Small intestine (tissue), 7 donors: Measurements from ENCODE around the gene OGDHL. TPM values are rescaled to one million over a fixed set of nuclear protein-coding genes. Genes with fewer than 3 reads are reported as not detected.
"Not testable (repeated sequence)": the region's sequence is repeated elsewhere in the genome, so short reads cannot be mapped to it uniquely, and the experiment has no call there.

ENCODE experiments used
- DNase-seq, 2 donors: peaks; one replicate each; pipeline versions ENCODE4 v3.0.0 to v3.0.0-alpha.2; 2013
- FAIRE-seq: peaks from 2 replicates; lab custom pipeline; 2012; peaks lifted over from hg19 to GRCh38; lab: Jason Lieb, UNC
- H3K27ac ChIP-seq, 3 donors: one replicate each; pipeline ENCODE4 v1.5.1; 2013; ENCODE audit warnings: low read length in 2 of 3, mild to moderate bottlenecking in 2 of 3, control low read depth in 1 of 3, inconsistent platforms in 1 of 3, low read depth in 1 of 3, moderate library complexity in 1 of 3
- H3K27me3 ChIP-seq, 3 donors: one replicate each; pipeline ENCODE4 v1.6.1; 2013; ENCODE audit warnings: low read length in 3 of 3, inconsistent platforms in 1 of 3; ENCODE audit not compliant: control insufficient read depth in 3 of 3, insufficient read depth in 3 of 3
- H3K36me3 ChIP-seq, 3 donors: one replicate each; pipeline ENCODE4 v1.6.1; 2013; ENCODE audit warnings: low read length in 3 of 3, inconsistent platforms in 1 of 3, low read depth in 1 of 3, mild to moderate bottlenecking in 1 of 3, moderate library complexity in 1 of 3; ENCODE audit not compliant: control insufficient read depth in 3 of 3, insufficient read depth in 2 of 3
- H3K4me1 ChIP-seq, 3 donors: one replicate each; pipeline ENCODE4 v1.6.1; 2013; ENCODE audit warnings: low read length in 2 of 3, inconsistent platforms in 1 of 3, low read depth in 1 of 3, mild to moderate bottlenecking in 1 of 3, moderate library complexity in 1 of 3; ENCODE audit not compliant: control insufficient read depth in 3 of 3, insufficient read depth in 2 of 3
- H3K4me3 ChIP-seq, 3 donors: one replicate each; pipeline ENCODE4 v1.5.1; 2013; ENCODE audit warnings: low read length in 3 of 3, control low read depth in 1 of 3, inconsistent platforms in 1 of 3, low read depth in 1 of 3, mild to moderate bottlenecking in 1 of 3, moderate library complexity in 1 of 3
- H3K9me3 ChIP-seq, 2 donors: one replicate each; pipeline ENCODE4 v1.6.1; 2013; ENCODE audit warnings: low read depth in 1 of 2, low read length in 1 of 2; ENCODE audit not compliant: control insufficient read depth in 2 of 2, insufficient read depth in 1 of 2
- WGBS, 3 donors: extraction: QIAGEN DNeasy Blood & Tissue Kit; methylation state at CpG; one replicate each; pipeline ENCODE4 v1.1.7; 2013; 5-methylcytosine and 5-hydroxymethylcytosine counted together
- polyA plus RNA-seq, 4 donors: library from polyadenylated mRNA; stranded (reverse) in 3 of 4; unstranded in 1 of 4; fragments of 200-250 nt in 3 of 4; fragments of 120-200 nt in 1 of 4; gene quantifications; one replicate each; pipeline versions ENCODE4 v1.2.1 to v1.2.3, GENCODE V29; 2013
- donor health status: healthy with polysubstance abuse.
- donor health status: control.
- donor health status: control.
- donor health status: Bipolar disorder and iron deficiency.
- donor health status: healthy.

Gene OGDHL
- polyA plus RNA-seq, 4 donors: 2.5 to 9.6 (median 3.1) TPM

DNA sequence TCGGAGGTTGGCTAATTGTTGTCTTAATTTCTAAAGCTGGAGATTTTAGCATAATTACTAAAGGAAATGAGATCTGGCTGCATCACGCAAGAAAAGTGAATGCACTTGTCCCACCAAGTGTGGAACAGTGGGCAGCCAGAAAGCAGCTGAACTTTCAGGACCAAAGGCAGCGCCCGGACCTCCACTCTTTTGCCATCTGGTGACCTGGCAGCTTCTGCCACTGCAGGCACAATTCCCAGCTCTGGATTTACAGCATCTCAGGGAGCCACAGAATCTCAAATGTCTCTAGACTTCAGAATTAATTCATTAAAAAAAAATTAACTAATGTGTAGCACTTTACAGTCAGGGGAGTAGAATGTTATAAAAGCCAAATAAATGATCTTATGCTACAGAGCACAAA is 14.7 kb upstream of the OGDHL start:
- H3K27me3 ChIP-seq: peaks cover 0 to 3% (median 0%) of the 10 kb centered on the region in 3 donors
- DNase-seq: no peak
- no peaks in the 10 kb centered on the region for H3K36me3 ChIP-seq
- 77 to 87% (median 80%) methylated on average over 4 of the region's 4 CpGs for WGBS, 3 donors
- FAIRE-seq: no peak
- peaks cover 0 to 3% of the 10 kb centered on the region in 2 donors for H3K9me3 ChIP-seq
- H3K27ac ChIP-seq: no peak overlapping the region
- H3K4me1 ChIP-seq: no peaks in the 10 kb centered on the region
- H3K4me3 ChIP-seq: no peak overlapping the region

GRCh38 chr10:49775014-49775413 is 12.9 kb upstream of the OGDHL start:
- Histone ChIP-seq H3K4me1 (no peaks in the 10 kb centered on the region), H3K27ac (no peak overlapping the region), H3K27me3 (peaks cover 0 to 8% (median 5%) of the 10 kb centered on the region in 3 donors), H3K36me3 (no peaks in the 10 kb centered on the region), H3K4me3 (no peak overlapping the region), H3K9me3 (no peaks in the 10 kb centered on the region)
- 49 to 64% (median 62%) methylated on average over 2 of the region's 2 CpGs for WGBS, 3 donors
- FAIRE-seq (no peak), DNase-seq (no peak)

GRCh38 chr10:49772944-49773343 is 10.8 kb upstream of the OGDHL start:
- DNase-seq, H3K36me3 ChIP-seq, H3K27ac ChIP-seq, FAIRE-seq, H3K4me3 ChIP-seq, H3K9me3 ChIP-seq, H3K4me1 ChIP-seq: not testable (repeated sequence)
- WGBS, 3 donors: 43 to 51% (median 50%) methylated on average over 5 of the region's 5 CpGs
- peaks cover 0 to 27% (median 15%) of the 10 kb centered on the region in 3 donors for H3K27me3 ChIP-seq

DNA sequence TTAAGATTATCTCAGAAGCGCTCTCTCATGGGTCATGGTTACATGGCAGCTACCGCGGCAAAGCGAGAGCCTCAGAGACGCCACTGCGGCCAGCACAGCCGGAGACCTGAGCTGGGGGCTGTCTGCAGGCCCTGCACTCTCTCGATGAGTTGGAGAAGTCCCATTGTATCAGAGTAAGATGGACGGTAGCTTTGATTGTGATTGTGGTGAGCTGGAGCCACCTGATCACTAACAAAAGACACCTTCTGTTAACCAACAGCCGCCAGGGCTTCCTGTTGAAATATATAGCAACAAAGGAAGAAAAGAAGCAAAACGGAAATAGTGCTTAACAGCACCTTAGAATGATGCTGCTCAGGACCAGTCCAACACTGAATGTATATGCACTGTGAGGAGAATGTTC is 8.9 kb upstream of the OGDHL start:
- not testable (repeated sequence) for H3K4me3 ChIP-seq, H3K36me3 ChIP-seq, DNase-seq, H3K27ac ChIP-seq, H3K9me3 ChIP-seq, FAIRE-seq, H3K4me1 ChIP-seq
- peaks cover 0 to 37% (median 19%) of the 10 kb centered on the region in 3 donors for H3K27me3 ChIP-seq
- 46 to 66% (median 59%) methylated on average over 11 of the region's 11 CpGs for WGBS, 3 donors

GRCh38 chr10:49769692-49770091 is 7.6 kb upstream of the OGDHL start:
- 95 to 98% (median 98%) methylated on average over 8 of the region's 8 CpGs for WGBS, 3 donors
- no peaks in the 10 kb centered on the region for H3K4me1 ChIP-seq
- H3K9me3 ChIP-seq: no peaks in the 10 kb centered on the region
- H3K27ac ChIP-seq: no peak overlapping the region
- H3K4me3 ChIP-seq: no peak overlapping the region
- H3K36me3 ChIP-seq: no peaks in the 10 kb centered on the region
- H3K27me3 ChIP-seq: peaks cover 0 to 37% (median 16%) of the 10 kb centered on the region in 3 donors
- no peak for FAIRE-seq
- no peak for DNase-seq

DNA sequence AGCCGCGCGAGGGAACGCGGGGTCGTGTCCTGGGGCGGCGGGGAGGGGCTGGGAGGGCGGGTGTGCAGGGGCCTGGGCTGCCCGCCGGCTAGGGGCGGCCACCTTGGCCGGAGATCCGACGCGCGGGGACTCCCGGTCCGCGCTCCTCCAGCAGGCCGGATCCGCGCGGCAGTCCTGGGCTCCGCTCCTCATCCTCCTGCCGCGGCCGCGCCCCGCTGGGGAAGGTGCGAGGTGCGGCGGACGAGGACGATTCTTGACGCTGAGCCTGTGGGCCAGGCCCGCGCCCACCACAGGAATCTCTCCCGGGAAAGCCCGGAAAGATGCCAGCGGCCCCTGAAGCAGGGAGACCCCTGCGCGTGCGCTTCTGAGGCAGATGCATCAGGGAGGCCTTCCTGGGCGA is 6.6 kb upstream of the OGDHL start:
- Histone ChIP-seq H3K4me1 (no peaks in the 10 kb centered on the region), H3K4me3 (no peak overlapping the region), H3K9me3 (no peaks in the 10 kb centered on the region), H3K27me3 (peaks cover 0 to 39% (median 16%) of the 10 kb centered on the region in 3 donors), H3K27ac (no peak overlapping the region), H3K36me3 (no peaks in the 10 kb centered on the region)
- DNase-seq: no peak
- WGBS, 3 donors: 8 to 22% (median 20%) methylated on average over 24 to 45 of the region's 45 CpGs
- FAIRE-seq: no peak

GRCh38 chr10:49768329-49768728 is 6.2 kb upstream of the OGDHL start:
- WGBS, 3 donors: 9 to 31% (median 21%) methylated on average over 37 to 38 of the region's 38 CpGs
- Histone ChIP-seq H3K4me3 (no peak overlapping the region), H3K27ac (no peak overlapping the region), H3K4me1 (no peaks in the 10 kb centered on the region), H3K36me3 (no peaks in the 10 kb centered on the region), H3K27me3 (peaks cover 0 to 42% (median 16%) of the 10 kb centered on the region in 3 donors), H3K9me3 (no peaks in the 10 kb centered on the region)
- FAIRE-seq (no peak), DNase-seq (no peak)

GRCh38 chr10:49767752-49768151 is 5.6 kb upstream of the OGDHL start:
- no peak overlapping the region for H3K27ac ChIP-seq
- no peak overlapping the region for H3K4me3 ChIP-seq
- FAIRE-seq (no peak), DNase-seq (no peak)
- H3K27me3 ChIP-seq: peaks cover 0 to 42% (median 16%) of the 10 kb centered on the region in 3 donors
- no peaks in the 10 kb centered on the region for H3K4me1 ChIP-seq
- no peaks in the 10 kb centered on the region for H3K9me3 ChIP-seq
- WGBS, 3 donors: 52 to 66% (median 60%) methylated on average over 7 of the region's 7 CpGs
- H3K36me3 ChIP-seq: no peaks in the 10 kb centered on the region

GRCh38 chr10:49766484-49766883 is 4.4 kb upstream of the OGDHL start:
- no peaks in the 10 kb centered on the region for H3K36me3 ChIP-seq
- WGBS, 3 donors: 75 to 83% (median 83%) methylated on average over 2 of the region's 2 CpGs
- no peaks in the 10 kb centered on the region for H3K9me3 ChIP-seq
- FAIRE-seq (no peak), DNase-seq (no peak)
- peaks cover 0 to 42% (median 16%) of the 10 kb centered on the region in 3 donors for H3K27me3 ChIP-seq
- H3K27ac ChIP-seq: no peak overlapping the region
- H3K4me3 ChIP-seq: no peak overlapping the region
- H3K4me1 ChIP-seq: peaks cover 0 to 2% (median 0%) of the 10 kb centered on the region in 3 donors
